NCI-H510A (cell line): ENCODE measurements around the gene SORL1-AS1.

Source experiments
- DNase-seq: peaks from one replicate; lab custom pipeline; 2025; lab: John Stamatoyannopoulos, UW

SORL1-AS1 gene

GRCh38 chr11:121391914-121392313 lies 60.9 kb downstream of the SORL1-AS1 start:
- no peak for DNase-seq

GRCh38 chr11:121389651-121390050 lies 63.1 kb downstream of the SORL1-AS1 start:
- DNase-seq: no peak
